GM11168 (cell line): ENCODE measurements around the gene B9D1.

ENCODE experiments used
- in situ Hi-C: fragments of 300-500 bp; cut with MboI; formaldehyde crosslinking; loops from one replicate; pipeline ENCODE4 v1.12.0; 2022; ENCODE audit warnings: low sequenced_read_pairs; ENCODE audit not compliant: unreplicated experiment

B9D1 gene

DNA sequence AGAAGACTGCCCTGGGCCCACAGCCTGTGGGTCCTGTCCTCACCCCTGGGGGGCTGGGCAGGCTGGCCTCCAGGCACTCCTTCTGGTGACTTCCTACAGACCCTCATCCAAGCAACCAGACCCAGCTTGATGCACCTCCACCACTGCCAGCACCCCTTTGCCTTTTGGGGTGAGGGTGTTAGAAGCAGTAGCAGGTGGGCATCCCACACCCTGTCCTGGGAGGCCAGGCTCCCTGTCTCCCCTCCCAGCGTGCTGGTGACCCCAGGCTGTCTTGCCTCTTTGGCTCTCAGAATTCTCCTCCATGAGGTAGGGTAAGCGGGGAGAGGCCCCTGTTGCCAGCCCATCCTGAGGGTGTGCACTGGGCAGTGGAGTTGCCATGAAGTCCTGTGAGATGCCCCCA lies 33.4 kb downstream of the B9D1 start:
- in situ Hi-C loops, result loop anchor here (25.0 kb wide), 1 partner anchor 242 kb away; no protein-coding TSS in a partner anchor

GRCh38 chr17:19328441-19329061 lies 34.0 kb downstream of the B9D1 start:
- in situ Hi-C loops, result loop anchor here (25.0 kb wide), 1 partner anchor 241 kb away; no protein-coding TSS in a partner anchor

DNA sequence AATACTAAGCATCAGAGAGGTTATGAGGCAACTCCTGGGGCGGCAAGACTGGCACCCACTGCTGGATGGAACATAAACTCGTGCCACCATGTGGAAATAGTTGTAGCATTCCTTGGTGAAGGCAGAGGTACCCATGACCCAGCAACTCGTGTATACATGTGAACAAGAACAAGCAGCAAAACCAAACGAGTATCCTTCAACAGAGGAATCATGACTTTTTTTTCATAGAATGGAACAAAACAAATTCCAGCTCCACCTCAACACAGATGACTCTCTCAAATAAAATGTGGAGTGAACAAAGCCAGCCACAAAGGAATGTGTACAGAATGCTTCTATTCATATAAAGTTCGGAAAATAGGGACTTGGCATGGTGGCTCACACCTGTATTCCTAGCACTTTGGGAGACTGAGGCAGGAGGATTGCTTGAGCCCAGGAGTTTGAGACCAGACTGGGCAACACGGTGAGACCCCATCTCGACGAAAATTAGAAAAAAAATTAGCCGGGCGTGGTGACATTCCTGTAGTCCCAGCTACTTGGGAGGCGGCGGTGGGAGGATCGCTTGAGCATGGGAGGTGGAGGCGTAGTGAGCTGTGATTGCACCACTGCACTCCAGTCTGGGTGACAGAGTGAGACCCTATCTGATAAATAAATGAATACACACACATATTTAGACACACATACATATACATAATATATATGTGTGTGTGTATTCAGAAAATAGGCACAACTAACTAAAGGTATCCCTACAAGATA lies 35.3 kb downstream of the B9D1 start:
- in situ Hi-C loops, result loop anchor here (25.0 kb wide), 1 partner anchor 240 kb away; no protein-coding TSS in a partner anchor

GRCh38 chr17:19325542-19325941 lies 37.0 kb downstream of the B9D1 start:
- in situ Hi-C loops, result loop anchor here (25.0 kb wide), 1 partner anchor 238 kb away; no protein-coding TSS in a partner anchor

- in situ Hi-C loops, result no loop called here
Measured at GRCh38 chr17:19322861-19323260, 39.7 kb downstream of the B9D1 start.

- in situ Hi-C loops, result no loop called here
Measured at GRCh38 chr17:19322129-19322505, 40.4 kb downstream of the B9D1 start.

GRCh38 chr17:19321481-19322128 lies 40.9 kb downstream of the B9D1 start:
- in situ Hi-C loops, result no loop called here

- in situ Hi-C loops, result no loop called here
Measured at GRCh38 chr17:19320876-19321275, 41.6 kb downstream of the B9D1 start.

GRCh38 chr17:19319771-19320505 lies 42.6 kb downstream of the B9D1 start:
- in situ Hi-C loops, result no loop called here

GRCh38 chr17:19318611-19319010 lies 43.9 kb downstream of the B9D1 start:
- in situ Hi-C loops, result no loop called here

GRCh38 chr17:19317359-19318095 lies 45.0 kb downstream of the B9D1 start:
- in situ Hi-C loops, result no loop called here

DNA sequence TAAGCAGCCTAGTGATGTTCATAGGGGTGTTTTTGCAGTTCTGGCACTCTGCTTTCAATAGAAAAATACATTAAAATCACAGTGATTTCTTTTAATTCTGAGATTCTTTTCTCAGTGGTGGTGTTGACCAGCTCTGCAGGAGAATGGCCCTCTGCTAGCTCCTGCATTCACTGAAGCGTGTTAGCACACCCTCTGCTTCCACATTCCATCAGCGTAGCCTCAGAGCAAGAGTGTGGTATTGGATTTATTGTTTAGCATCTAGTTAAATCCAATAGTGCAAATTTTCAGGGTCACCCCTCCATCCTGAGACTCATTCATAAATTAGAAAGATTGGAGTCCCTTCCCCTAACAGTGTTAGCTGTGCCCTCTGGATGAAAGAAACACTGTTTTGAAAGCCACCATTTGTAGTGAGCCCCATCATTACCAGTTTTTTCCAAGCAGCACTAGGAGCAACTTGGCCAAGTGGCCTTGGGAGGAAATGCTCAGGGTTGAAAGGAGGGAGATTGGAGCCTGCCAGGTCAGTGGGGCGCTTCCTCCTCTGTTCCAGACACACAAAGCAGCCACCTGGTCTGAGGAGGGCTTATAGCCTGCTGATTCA lies 45.7 kb downstream of the B9D1 start:
- in situ Hi-C loops, result no loop called here

- in situ Hi-C loops, result no loop called here
Measured at GRCh38 chr17:19315104-19315503, 47.4 kb downstream of the B9D1 start.

GRCh38 chr17:19313746-19314651 lies 48.5 kb downstream of the B9D1 start:
- in situ Hi-C loops, result no loop called here

- in situ Hi-C loops, result no loop called here
Measured at GRCh38 chr17:19313066-19313745, 49.3 kb downstream of the B9D1 start.

DNA sequence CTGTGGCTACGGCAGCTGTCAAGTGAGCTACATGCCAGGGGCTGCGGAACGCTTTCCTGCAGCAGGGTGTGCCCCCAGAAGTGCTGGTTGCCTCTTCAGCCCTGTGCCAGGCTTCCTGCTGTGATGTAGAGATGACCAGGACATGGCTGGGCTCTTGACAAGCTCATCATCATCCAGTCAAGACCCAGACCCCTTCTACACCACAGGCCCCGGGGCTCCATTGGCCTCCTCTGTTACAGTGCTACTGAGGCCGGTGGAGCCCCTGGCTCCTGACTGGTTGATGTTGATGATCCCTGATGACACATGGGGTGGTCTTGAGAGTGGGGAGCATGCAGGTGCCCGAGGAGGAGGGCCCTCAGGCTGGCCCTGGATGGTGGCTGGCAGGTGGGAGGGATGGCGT lies 50.1 kb downstream of the B9D1 start:
- in situ Hi-C loops, result no loop called here

DNA sequence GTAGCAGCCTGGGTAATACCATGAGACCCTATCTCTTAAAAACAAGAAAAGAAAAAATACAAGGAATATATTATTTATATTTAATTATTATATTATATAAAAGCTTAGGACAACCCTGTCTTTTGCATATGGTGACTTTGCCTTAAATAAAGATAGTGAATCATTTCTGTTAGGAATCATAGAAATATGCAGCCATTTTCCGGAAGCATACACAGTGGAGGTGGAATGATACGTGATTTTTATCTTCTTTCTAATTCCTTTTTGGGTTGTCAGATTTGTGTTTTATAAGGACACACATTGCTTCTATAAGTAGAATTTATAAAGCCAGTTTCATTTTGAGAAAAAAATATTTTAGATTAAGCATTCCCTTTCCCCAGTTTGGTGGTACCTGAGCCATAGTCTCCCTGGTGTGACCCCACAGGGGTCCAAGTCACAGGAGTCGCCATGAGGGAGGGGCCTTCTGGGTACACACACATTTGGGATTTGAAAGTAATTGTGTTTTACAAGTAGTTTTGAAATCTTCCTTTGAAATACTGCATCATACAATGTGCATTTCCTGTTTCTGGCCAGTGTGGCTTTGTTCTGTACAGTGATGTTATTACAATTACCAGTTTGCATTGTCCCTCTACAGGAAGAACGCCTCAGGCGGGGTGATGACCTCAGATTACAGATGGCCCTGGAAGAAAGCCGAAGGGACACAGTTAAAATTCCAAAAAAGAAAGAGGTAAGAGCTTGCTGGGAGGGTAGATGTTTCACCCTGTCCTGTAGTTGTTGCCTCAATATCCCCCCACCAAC lies 50.9 kb downstream of the B9D1 start:
- in situ Hi-C loops, result no loop called here
